HG02943 (cell line): Measurements from ENCODE around the gene ASTL.
"Not testable (repeated sequence)": the region's sequence is repeated elsewhere in the genome, so short reads cannot be mapped to it uniquely, and the experiment has no call there.

Experiments
- ATAC-seq: cut with Tn5 transposase; IDR thresholded peaks from one replicate; pipeline ENCODE4 v1.9.1; 2021; ENCODE audit warnings: mild to moderate bottlenecking, low read depth, moderate library complexity; ENCODE audit not compliant: unreplicated experiment

ASTL gene

GRCh38 chr2:96088340-96089335, 49.7 kb downstream of the ASTL start:
- no peak for ATAC-seq

GRCh38 chr2:96087130-96087529, 51.2 kb downstream of the ASTL start:
- ATAC-seq, result no peak

- ATAC-seq, result no peak
Observed at GRCh38 chr2:96085541-96086355, 52.6 kb downstream of the ASTL start.

GRCh38 chr2:96084858-96085518, 53.3 kb downstream of the ASTL start:
- ATAC-seq, result not testable (repeated sequence)

- ATAC-seq, result no peak
Observed at GRCh38 chr2:96083989-96084857, 54.1 kb downstream of the ASTL start.

GRCh38 chr2:96083064-96083939, 55.0 kb downstream of the ASTL start:
- ATAC-seq, result no peak

- no peak for ATAC-seq
Observed at GRCh38 chr2:96082211-96083063, 55.9 kb downstream of the ASTL start.

- no peak for ATAC-seq
Observed at GRCh38 chr2:96081042-96081441, 57.3 kb downstream of the ASTL start.

- ATAC-seq, result no peak
Observed at GRCh38 chr2:96075199-96075771, 63.0 kb downstream of the ASTL start.

GRCh38 chr2:96074156-96074555, 64.1 kb downstream of the ASTL start:
- no peak for ATAC-seq

- ATAC-seq, result no peak
Observed at GRCh38 chr2:96073170-96073775, 65.0 kb downstream of the ASTL start.
